HEK293 (cell line): ENCODE results near the gene CHST8.

Source experiments
- PRDM1 ChIP-seq: fragments of 450-650 bp; formaldehyde crosslinking; IDR thresholded peaks from 2 replicates; pipeline ENCODE4; 2016; ENCODE audit warnings: missing biosample characterization, missing genetic modification characterization
- TRIM28 ChIP-seq: IDR thresholded peaks from 2 replicates; pipeline ENCODE4 v1.6.1; 2011; ENCODE audit warnings: low read length, control low read depth, borderline replicate concordance
- ZNF132 ChIP-seq: fragments of 450-650 bp; formaldehyde crosslinking; IDR thresholded peaks from 2 replicates; pipeline ENCODE4 v1.5.1; 2017; ENCODE audit warnings: missing biosample characterization, missing genetic modification characterization, borderline replicate concordance
- TF ChIP-seq, protein P1 (sequence below): fragments of 450-650 bp; formaldehyde crosslinking; IDR thresholded peaks from 2 replicates; pipeline ENCODE4 v1.5.1; 2016; ENCODE audit warnings: missing biosample characterization, missing genetic modification characterization
- TF ChIP-seq, protein P2 (sequence below): fragments of 450-650 bp; formaldehyde crosslinking; IDR thresholded peaks from 2 replicates; pipeline ENCODE4 v1.5.1; 2016; ENCODE audit warnings: missing biosample characterization, missing genetic modification characterization, low read depth
- TF ChIP-seq, protein P3 (sequence below): IDR thresholded peaks from 2 replicates; pipeline ENCODE4 v1.6.1; 2011; ENCODE audit warnings: mild to moderate bottlenecking, low read depth, low read length, borderline replicate concordance
- TF ChIP-seq, protein P4 (sequence below): fragments of 450-650 bp; formaldehyde crosslinking; IDR thresholded peaks from 2 replicates; pipeline ENCODE4 v1.5.1; 2016; ENCODE audit warnings: missing biosample characterization, missing genetic modification characterization
- TF ChIP-seq, protein P5 (sequence below): fragments of 450-650 bp; formaldehyde crosslinking; IDR thresholded peaks from 2 replicates; pipeline ENCODE4 v1.5.1; 2016; ENCODE audit warnings: missing biosample characterization, missing genetic modification characterization

DNA sequence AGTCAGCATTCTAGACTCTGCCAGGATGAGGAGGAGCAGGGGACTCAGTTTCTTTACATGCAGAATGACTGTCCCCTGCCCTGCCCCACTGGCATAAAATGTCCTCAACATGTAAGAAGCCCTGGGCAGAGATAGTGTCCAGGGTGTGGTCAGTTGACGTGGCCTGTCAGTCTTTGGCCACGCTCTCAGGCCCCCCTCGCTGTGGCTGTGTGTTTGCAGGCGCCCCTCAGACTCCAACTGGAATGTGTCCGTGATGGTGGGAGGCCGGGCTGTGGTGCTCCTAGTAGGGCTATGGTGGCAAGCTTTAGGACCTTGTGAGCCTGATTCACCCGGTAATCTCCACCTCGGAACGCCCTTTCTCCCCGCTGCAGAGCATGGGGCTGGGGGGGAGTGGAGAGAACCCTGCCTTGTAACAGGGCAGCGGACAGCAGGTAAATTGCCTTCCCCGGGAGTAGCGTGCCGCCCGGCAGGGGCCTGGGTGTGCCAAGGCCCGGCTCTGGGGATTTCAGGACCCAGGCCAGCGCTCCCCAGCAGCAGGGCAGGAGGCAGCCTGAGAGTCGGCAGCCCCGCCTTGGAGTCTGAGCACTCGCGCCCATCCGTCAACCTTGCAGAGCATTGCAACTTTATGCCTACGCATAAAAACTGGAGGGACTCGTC, 62.3 kb downstream of the CHST8 start:
- TF ChIP-seq TRIM28 (no peak), PRDM1 (tag by site-specific recombination) (no peak), ZNF132 (tag by site-specific recombination) (no peak)
- TF ChIP-seq, protein P1, sequence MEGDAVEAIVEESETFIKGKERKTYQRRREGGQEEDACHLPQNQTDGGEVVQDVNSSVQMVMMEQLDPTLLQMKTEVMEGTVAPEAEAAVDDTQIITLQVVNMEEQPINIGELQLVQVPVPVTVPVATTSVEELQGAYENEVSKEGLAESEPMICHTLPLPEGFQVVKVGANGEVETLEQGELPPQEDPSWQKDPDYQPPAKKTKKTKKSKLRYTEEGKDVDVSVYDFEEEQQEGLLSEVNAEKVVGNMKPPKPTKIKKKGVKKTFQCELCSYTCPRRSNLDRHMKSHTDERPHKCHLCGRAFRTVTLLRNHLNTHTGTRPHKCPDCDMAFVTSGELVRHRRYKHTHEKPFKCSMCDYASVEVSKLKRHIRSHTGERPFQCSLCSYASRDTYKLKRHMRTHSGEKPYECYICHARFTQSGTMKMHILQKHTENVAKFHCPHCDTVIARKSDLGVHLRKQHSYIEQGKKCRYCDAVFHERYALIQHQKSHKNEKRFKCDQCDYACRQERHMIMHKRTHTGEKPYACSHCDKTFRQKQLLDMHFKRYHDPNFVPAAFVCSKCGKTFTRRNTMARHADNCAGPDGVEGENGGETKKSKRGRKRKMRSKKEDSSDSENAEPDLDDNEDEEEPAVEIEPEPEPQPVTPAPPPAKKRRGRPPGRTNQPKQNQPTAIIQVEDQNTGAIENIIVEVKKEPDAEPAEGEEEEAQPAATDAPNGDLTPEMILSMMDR (tag by site-specific recombination) = 0 out of 2 replicates have a peak, but pooled peaks have one; percentile 25
- TF ChIP-seq, protein P2, sequence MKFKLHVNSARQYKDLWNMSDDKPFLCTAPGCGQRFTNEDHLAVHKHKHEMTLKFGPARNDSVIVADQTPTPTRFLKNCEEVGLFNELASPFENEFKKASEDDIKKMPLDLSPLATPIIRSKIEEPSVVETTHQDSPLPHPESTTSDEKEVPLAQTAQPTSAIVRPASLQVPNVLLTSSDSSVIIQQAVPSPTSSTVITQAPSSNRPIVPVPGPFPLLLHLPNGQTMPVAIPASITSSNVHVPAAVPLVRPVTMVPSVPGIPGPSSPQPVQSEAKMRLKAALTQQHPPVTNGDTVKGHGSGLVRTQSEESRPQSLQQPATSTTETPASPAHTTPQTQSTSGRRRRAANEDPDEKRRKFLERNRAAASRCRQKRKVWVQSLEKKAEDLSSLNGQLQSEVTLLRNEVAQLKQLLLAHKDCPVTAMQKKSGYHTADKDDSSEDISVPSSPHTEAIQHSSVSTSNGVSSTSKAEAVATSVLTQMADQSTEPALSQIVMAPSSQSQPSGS (tag by site-specific recombination) = no peak
- TF ChIP-seq, protein P3, sequence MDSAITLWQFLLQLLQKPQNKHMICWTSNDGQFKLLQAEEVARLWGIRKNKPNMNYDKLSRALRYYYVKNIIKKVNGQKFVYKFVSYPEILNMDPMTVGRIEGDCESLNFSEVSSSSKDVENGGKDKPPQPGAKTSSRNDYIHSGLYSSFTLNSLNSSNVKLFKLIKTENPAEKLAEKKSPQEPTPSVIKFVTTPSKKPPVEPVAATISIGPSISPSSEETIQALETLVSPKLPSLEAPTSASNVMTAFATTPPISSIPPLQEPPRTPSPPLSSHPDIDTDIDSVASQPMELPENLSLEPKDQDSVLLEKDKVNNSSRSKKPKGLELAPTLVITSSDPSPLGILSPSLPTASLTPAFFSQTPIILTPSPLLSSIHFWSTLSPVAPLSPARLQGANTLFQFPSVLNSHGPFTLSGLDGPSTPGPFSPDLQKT = no peak
- TF ChIP-seq, protein P4, sequence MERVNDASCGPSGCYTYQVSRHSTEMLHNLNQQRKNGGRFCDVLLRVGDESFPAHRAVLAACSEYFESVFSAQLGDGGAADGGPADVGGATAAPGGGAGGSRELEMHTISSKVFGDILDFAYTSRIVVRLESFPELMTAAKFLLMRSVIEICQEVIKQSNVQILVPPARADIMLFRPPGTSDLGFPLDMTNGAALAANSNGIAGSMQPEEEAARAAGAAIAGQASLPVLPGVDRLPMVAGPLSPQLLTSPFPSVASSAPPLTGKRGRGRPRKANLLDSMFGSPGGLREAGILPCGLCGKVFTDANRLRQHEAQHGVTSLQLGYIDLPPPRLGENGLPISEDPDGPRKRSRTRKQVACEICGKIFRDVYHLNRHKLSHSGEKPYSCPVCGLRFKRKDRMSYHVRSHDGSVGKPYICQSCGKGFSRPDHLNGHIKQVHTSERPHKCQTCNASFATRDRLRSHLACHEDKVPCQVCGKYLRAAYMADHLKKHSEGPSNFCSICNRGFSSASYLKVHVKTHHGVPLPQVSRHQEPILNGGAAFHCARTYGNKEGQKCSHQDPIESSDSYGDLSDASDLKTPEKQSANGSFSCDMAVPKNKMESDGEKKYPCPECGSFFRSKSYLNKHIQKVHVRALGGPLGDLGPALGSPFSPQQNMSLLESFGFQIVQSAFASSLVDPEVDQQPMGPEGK = no peak
- TF ChIP-seq, protein P5, sequence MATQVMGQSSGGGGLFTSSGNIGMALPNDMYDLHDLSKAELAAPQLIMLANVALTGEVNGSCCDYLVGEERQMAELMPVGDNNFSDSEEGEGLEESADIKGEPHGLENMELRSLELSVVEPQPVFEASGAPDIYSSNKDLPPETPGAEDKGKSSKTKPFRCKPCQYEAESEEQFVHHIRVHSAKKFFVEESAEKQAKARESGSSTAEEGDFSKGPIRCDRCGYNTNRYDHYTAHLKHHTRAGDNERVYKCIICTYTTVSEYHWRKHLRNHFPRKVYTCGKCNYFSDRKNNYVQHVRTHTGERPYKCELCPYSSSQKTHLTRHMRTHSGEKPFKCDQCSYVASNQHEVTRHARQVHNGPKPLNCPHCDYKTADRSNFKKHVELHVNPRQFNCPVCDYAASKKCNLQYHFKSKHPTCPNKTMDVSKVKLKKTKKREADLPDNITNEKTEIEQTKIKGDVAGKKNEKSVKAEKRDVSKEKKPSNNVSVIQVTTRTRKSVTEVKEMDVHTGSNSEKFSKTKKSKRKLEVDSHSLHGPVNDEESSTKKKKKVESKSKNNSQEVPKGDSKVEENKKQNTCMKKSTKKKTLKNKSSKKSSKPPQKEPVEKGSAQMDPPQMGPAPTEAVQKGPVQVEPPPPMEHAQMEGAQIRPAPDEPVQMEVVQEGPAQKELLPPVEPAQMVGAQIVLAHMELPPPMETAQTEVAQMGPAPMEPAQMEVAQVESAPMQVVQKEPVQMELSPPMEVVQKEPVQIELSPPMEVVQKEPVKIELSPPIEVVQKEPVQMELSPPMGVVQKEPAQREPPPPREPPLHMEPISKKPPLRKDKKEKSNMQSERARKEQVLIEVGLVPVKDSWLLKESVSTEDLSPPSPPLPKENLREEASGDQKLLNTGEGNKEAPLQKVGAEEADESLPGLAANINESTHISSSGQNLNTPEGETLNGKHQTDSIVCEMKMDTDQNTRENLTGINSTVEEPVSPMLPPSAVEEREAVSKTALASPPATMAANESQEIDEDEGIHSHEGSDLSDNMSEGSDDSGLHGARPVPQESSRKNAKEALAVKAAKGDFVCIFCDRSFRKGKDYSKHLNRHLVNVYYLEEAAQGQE (tag by site-specific recombination) = peak; percentile 100
